Measurements from ENCODE around the gene MUC16. TPM values are rescaled to one million over a fixed set of nuclear protein-coding genes. Genes with fewer than 3 reads are reported as not detected.
"Not testable (repeated sequence)": the region's sequence is repeated elsewhere in the genome, so short reads cannot be mapped to it uniquely, and the experiment has no call there.

Gene MUC16
- not detected in 2 replicates for total RNA-seq

- Mint-ChIP-seq H3K9me3 (peaks cover 5% of the 10 kb centered on the region), H3K27ac (no peak within 1 kb of the TSS), H3K36me3 (ENCODE audit: low read depth) (no peaks in the 10 kb centered on the region), H3K4me1 (ENCODE audit: low read depth) (no peaks in the 10 kb centered on the region), H3K27me3 (ENCODE audit: insufficient read depth) (no peaks in the 10 kb centered on the region), H3K4me3 (no peak within 1 kb of the TSS)
- intact Hi-C loops (cut with micrococcal nuclease) = no loop called here
- DNase-seq (ENCODE audit: low spot score) = no peak
Observed at GRCh38 chr19:9009935-9010651, at the start of gene MUC16. Gene MUC16 (minus strand): TSS chr19:9010409.

GRCh38 chr19:9058905-9059667 is 48.9 kb upstream of the MUC16 start:
- no peak overlapping the region for H3K27ac Mint-ChIP-seq
- no peak overlapping the region for H3K4me3 Mint-ChIP-seq
- no peaks in the 10 kb centered on the region for H3K9me3 Mint-ChIP-seq
- H3K27me3 Mint-ChIP-seq (ENCODE audit: insufficient read depth) = peaks cover 1% of the 10 kb centered on the region
- intact Hi-C loops (cut with micrococcal nuclease) = no loop called here
- no peak for DNase-seq (ENCODE audit: low spot score)
- H3K4me1 Mint-ChIP-seq (ENCODE audit: low read depth) = no peaks in the 10 kb centered on the region
- H3K36me3 Mint-ChIP-seq (ENCODE audit: low read depth) = no peaks in the 10 kb centered on the region

- no peak for DNase-seq (ENCODE audit: low spot score)
- Mint-ChIP-seq H3K27me3 (ENCODE audit: insufficient read depth) (peaks cover 1% of the 10 kb centered on the region), H3K4me1 (ENCODE audit: low read depth) (no peaks in the 10 kb centered on the region), H3K27ac (no peak overlapping the region), H3K9me3 (no peaks in the 10 kb centered on the region), H3K4me3 (no peak overlapping the region), H3K36me3 (ENCODE audit: low read depth) (no peaks in the 10 kb centered on the region)
- intact Hi-C loops (cut with micrococcal nuclease) = no loop called here
Observed at GRCh38 chr19:9057505-9058258, 47.5 kb upstream of the MUC16 start.

DNA sequence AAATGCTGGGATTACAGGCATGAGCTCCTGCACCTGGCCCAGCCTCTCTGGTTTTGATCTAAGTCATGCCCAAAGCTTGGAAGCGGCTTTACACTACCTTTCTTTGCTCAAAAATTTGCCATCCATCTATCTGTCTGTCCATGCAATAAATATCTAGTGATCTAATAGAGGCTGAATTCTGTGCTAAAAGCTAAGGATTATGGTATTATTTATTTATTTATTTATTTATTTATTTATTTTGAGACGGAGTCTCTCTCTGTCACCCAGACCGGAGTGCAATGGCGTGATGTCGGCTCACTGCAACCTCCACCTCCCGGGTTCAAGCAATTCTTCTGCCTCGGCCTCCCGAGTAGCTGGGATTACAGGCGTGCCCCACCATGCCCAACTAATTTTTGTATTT is 45.9 kb upstream of the MUC16 start:
- intact Hi-C loops (cut with micrococcal nuclease); H3K36me3 Mint-ChIP-seq (ENCODE audit: low read depth); H3K27me3 Mint-ChIP-seq (ENCODE audit: insufficient read depth); H3K4me3 Mint-ChIP-seq; H3K9me3 Mint-ChIP-seq; H3K27ac Mint-ChIP-seq; H3K4me1 Mint-ChIP-seq (ENCODE audit: low read depth); DNase-seq (ENCODE audit: low spot score): not testable (repeated sequence)

GRCh38 chr19:9054765-9055164 is 44.6 kb upstream of the MUC16 start:
- H3K27ac Mint-ChIP-seq = no peak overlapping the region
- peaks cover 1% of the 10 kb centered on the region for H3K27me3 Mint-ChIP-seq (ENCODE audit: insufficient read depth)
- intact Hi-C loops (cut with micrococcal nuclease) = no loop called here
- no peak overlapping the region for H3K4me3 Mint-ChIP-seq
- H3K36me3 Mint-ChIP-seq (ENCODE audit: low read depth) = no peaks in the 10 kb centered on the region
- H3K9me3 Mint-ChIP-seq = no peaks in the 10 kb centered on the region
- no peaks in the 10 kb centered on the region for H3K4me1 Mint-ChIP-seq (ENCODE audit: low read depth)
- DNase-seq (ENCODE audit: low spot score) = no peak

GRCh38 chr19:9054207-9054606 is 44.0 kb upstream of the MUC16 start:
- Mint-ChIP-seq H3K4me1 (ENCODE audit: low read depth) (no peaks in the 10 kb centered on the region), H3K4me3 (no peak overlapping the region), H3K36me3 (ENCODE audit: low read depth) (no peaks in the 10 kb centered on the region), H3K27me3 (ENCODE audit: insufficient read depth) (peaks cover 1% of the 10 kb centered on the region), H3K27ac (no peak overlapping the region), H3K9me3 (no peaks in the 10 kb centered on the region)
- no peak for DNase-seq (ENCODE audit: low spot score)
- intact Hi-C loops (cut with micrococcal nuclease) = no loop called here

GRCh38 chr19:9053674-9054073 is 43.5 kb upstream of the MUC16 start:
- H3K4me1 Mint-ChIP-seq (ENCODE audit: low read depth); H3K27me3 Mint-ChIP-seq (ENCODE audit: insufficient read depth); H3K9me3 Mint-ChIP-seq; H3K36me3 Mint-ChIP-seq (ENCODE audit: low read depth); DNase-seq (ENCODE audit: low spot score); H3K27ac Mint-ChIP-seq; H3K4me3 Mint-ChIP-seq; intact Hi-C loops (cut with micrococcal nuclease): not testable (repeated sequence)

DNA sequence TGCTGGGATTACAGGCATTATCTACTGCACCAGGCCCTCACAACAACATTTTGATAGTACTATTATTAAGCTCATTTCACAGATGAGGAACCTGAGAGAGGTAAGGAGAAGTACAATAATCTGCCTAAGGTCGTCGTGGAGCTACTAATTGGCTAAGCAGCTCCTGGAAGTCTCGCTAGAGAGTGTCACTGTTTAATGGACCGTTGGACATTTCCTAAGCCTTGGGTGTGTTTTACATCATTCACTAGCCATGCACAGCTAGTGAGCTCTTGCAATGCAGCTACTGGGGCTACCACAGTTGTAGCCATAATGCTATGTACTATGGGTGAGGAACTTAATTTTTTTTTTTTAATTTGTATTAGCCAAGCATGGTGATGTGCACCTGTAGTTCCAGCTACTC is 42.7 kb upstream of the MUC16 start:
- Mint-ChIP-seq H3K36me3 (ENCODE audit: low read depth) (no peaks in the 10 kb centered on the region), H3K27me3 (ENCODE audit: insufficient read depth) (peaks cover 1% of the 10 kb centered on the region), H3K4me1 (ENCODE audit: low read depth) (no peaks in the 10 kb centered on the region), H3K9me3 (no peaks in the 10 kb centered on the region), H3K4me3 (no peak overlapping the region), H3K27ac (no peak overlapping the region)
- no peak for DNase-seq (ENCODE audit: low spot score)
- intact Hi-C loops (cut with micrococcal nuclease) = no loop called here

DNA sequence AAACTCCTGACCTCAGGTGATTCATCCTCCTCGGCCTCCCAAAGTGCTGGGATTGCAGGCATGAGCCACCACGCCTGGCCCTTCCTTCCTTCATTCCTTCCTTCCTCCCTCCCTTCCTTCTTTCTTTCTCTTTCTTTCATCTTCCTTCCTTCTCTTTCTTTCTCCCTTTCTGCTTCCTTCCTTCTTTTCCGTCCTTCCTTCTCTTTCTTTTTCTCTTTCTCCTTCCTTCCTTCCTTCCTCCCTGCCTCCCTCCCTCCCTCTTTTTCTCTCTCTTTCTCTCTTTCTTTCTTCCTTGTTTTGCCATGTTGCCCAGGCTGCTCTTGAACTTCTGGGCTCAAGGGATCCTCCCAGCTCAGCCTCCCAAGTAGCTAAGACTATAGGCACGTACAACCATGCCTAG is 36.5 kb upstream of the MUC16 start:
- Mint-ChIP-seq H3K4me1 (ENCODE audit: low read depth) (no peaks in the 10 kb centered on the region), H3K27ac (no peak overlapping the region), H3K4me3 (no peak overlapping the region), H3K9me3 (no peaks in the 10 kb centered on the region), H3K36me3 (ENCODE audit: low read depth) (no peaks in the 10 kb centered on the region), H3K27me3 (ENCODE audit: insufficient read depth) (no peaks in the 10 kb centered on the region)
- intact Hi-C loops (cut with micrococcal nuclease) = no loop called here
- no peak for DNase-seq (ENCODE audit: low spot score)

DNA sequence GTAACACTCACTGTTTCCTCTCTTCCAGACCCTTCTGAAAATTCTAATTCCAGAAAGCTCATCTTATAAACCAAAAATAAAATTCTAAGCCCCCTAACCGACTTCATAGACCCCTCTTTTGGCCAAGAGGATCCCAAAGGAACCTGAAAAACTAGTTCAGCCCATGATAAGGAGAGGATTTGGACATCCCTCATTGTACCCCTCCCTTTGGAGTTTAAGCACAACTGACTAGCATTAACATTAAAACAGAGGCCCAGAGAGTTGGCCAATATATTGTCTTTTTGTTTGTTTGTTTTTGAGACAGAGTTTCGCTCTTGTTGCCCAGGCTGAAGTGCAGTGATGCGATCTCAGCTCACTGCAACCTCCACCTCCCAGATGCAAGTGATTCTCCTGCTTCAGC is 34.2 kb upstream of the MUC16 start:
- Mint-ChIP-seq H3K27me3 (ENCODE audit: insufficient read depth) (no peaks in the 10 kb centered on the region), H3K9me3 (no peaks in the 10 kb centered on the region), H3K36me3 (ENCODE audit: low read depth) (no peaks in the 10 kb centered on the region), H3K4me3 (no peak overlapping the region), H3K27ac (no peak overlapping the region), H3K4me1 (ENCODE audit: low read depth) (no peaks in the 10 kb centered on the region)
- no peak for DNase-seq (ENCODE audit: low spot score)
- intact Hi-C loops (cut with micrococcal nuclease) = no loop called here

GRCh38 chr19:9043524-9043923 is 33.3 kb upstream of the MUC16 start:
- Mint-ChIP-seq H3K9me3 (no peaks in the 10 kb centered on the region), H3K27me3 (ENCODE audit: insufficient read depth) (no peaks in the 10 kb centered on the region), H3K4me1 (ENCODE audit: low read depth) (no peaks in the 10 kb centered on the region), H3K4me3 (no peak overlapping the region), H3K36me3 (ENCODE audit: low read depth) (no peaks in the 10 kb centered on the region), H3K27ac (no peak overlapping the region)
- intact Hi-C loops (cut with micrococcal nuclease) = no loop called here
- no peak for DNase-seq (ENCODE audit: low spot score)

- Mint-ChIP-seq H3K27me3 (ENCODE audit: insufficient read depth) (no peaks in the 10 kb centered on the region), H3K4me1 (ENCODE audit: low read depth) (no peaks in the 10 kb centered on the region), H3K36me3 (ENCODE audit: low read depth) (no peaks in the 10 kb centered on the region), H3K9me3 (no peaks in the 10 kb centered on the region), H3K27ac (no peak overlapping the region), H3K4me3 (no peak overlapping the region)
- intact Hi-C loops (cut with micrococcal nuclease) = no loop called here
- no peak for DNase-seq (ENCODE audit: low spot score)
Observed at GRCh38 chr19:9041023-9041422, 30.8 kb upstream of the MUC16 start.

- intact Hi-C loops (cut with micrococcal nuclease) = no loop called here
- Mint-ChIP-seq H3K36me3 (ENCODE audit: low read depth) (no peaks in the 10 kb centered on the region), H3K4me1 (ENCODE audit: low read depth) (no peaks in the 10 kb centered on the region), H3K9me3 (no peaks in the 10 kb centered on the region), H3K27ac (no peak overlapping the region), H3K27me3 (ENCODE audit: insufficient read depth) (no peaks in the 10 kb centered on the region), H3K4me3 (no peak overlapping the region)
- no peak for DNase-seq (ENCODE audit: low spot score)
Observed at GRCh38 chr19:9040131-9040530, 29.9 kb upstream of the MUC16 start.
